Neural progenitor cell (in vitro differentiated cells): ENCODE results near the gene P2RX6. TPM values are rescaled to one million over a fixed set of nuclear protein-coding genes. Genes with fewer than 3 reads are reported as not detected.
"Not testable (repeated sequence)": the region's sequence is repeated elsewhere in the genome, so short reads cannot be mapped to it uniquely, and the experiment has no call there.

ENCODE experiments used
- DNase-seq: peaks from one replicate; pipeline ENCODE4 v3.0.0-alpha.2; 2016; ENCODE audit warnings: low spot score
- H2AFZ ChIP-seq: fragments of 200-600 bp; sonication (generic); replicated peaks from 2 replicates; pipeline ENCODE4 v1.6.1; 2016; ENCODE audit warnings: antibody characterized with exemption
- H3F3A ChIP-seq: fragments of 200-600 bp; sonication (generic); 2 replicates; pipeline ENCODE4 v1.6.1; 2016; ENCODE audit warnings: antibody characterized with exemption, low read depth
- H3K27ac ChIP-seq: fragments of 200-600 bp; sonication (generic); 2 replicates; pipeline ENCODE4 v1.5.1; 2016; ENCODE audit warnings: mild to moderate bottlenecking
- H3K27me3 ChIP-seq: fragments of 200-600 bp; sonication (generic); 2 replicates; pipeline ENCODE4 v1.6.1; 2016; ENCODE audit warnings: mild to moderate bottlenecking, moderate library complexity
- H3K36me3 ChIP-seq: fragments of 200-600 bp; sonication (generic); 2 replicates; pipeline ENCODE4 v1.5.1; 2016
- H3K4me1 ChIP-seq: fragments of 200-600 bp; sonication (generic); 2 replicates; pipeline ENCODE4 v1.6.1; 2016; ENCODE audit warnings: mixed run types
- H3K4me2 ChIP-seq: fragments of 200-600 bp; sonication (generic); 2 replicates; pipeline ENCODE4 v1.6.1; 2016
- H3K4me3 ChIP-seq: fragments of 200-600 bp; sonication (generic); 2 replicates; pipeline ENCODE4 v1.5.1; 2016
- H3K79me2 ChIP-seq: fragments of 200-600 bp; sonication (generic); 2 replicates; pipeline ENCODE4 v1.6.1; 2016; ENCODE audit warnings: low read depth
- H3K9ac ChIP-seq: fragments of 200-600 bp; sonication (generic); 2 replicates; pipeline ENCODE4 v1.6.1; 2016
- H3K9me3 ChIP-seq: fragments of 200-600 bp; sonication (generic); 2 replicates; pipeline ENCODE4 v1.5.1; 2016; ENCODE audit warnings: low read depth
- H4K20me1 ChIP-seq: fragments of 200-600 bp; sonication (generic); 2 replicates; pipeline ENCODE4 v1.6.1; 2016; ENCODE audit warnings: low read depth
- H3K27ac Mint-ChIP-seq: 3 replicates; pipeline ENCODE4 v1.8.0; 2021; ENCODE audit warnings: mixed read lengths
- H3K27me3 Mint-ChIP-seq: 2 replicates; pipeline ENCODE4 v1.8.0; 2022; ENCODE audit warnings: low read depth, mild to moderate bottlenecking, inconsistent platforms, moderate library complexity, mixed read lengths; ENCODE audit not compliant: insufficient read depth
- H3K36me3 Mint-ChIP-seq: 3 replicates; pipeline ENCODE4 v1.8.0; 2021; ENCODE audit warnings: mixed read lengths
- H3K4me1 Mint-ChIP-seq: 3 replicates; pipeline ENCODE4 v1.8.0; 2021; ENCODE audit warnings: mixed read lengths
- H3K4me3 Mint-ChIP-seq: 3 replicates; pipeline ENCODE4 v1.8.0; 2021; ENCODE audit warnings: mild to moderate bottlenecking, moderate library complexity, mixed read lengths
- H3K9me3 Mint-ChIP-seq: 3 replicates; pipeline ENCODE4 v1.8.0; 2020; ENCODE audit warnings: mixed read lengths
- CTCF ChIP-seq: fragments of 200-600 bp; sonication (generic); IDR thresholded peaks from 2 replicates; pipeline ENCODE4 v1.5.1; 2017; ENCODE audit warnings: antibody characterized with exemption, mild to moderate bottlenecking
- EZH2 ChIP-seq: fragments of 200-600 bp; sonication (generic); IDR thresholded peaks from 2 replicates; pipeline ENCODE4 v1.6.1; 2017; ENCODE audit warnings: antibody characterized with exemption, mild to moderate bottlenecking, moderate library complexity
- EZH2phosphoT487 ChIP-seq: fragments of 200-600 bp; sonication (generic); IDR thresholded peaks from 2 replicates; pipeline ENCODE4 v1.6.1; 2017; ENCODE audit warnings: antibody characterized with exemption
- total RNA-seq: library from RNA; depleted of rRNA; stranded (reverse); fragments of >200 nt; gene quantifications from 2 replicates; pipeline ENCODE4 v1.2.3, GENCODE V29; 2015; ENCODE audit warnings: low replicate concordance

Gene P2RX6
- total RNA-seq, 1 donor from 2014 or later, result 0.36 TPM

DNA sequence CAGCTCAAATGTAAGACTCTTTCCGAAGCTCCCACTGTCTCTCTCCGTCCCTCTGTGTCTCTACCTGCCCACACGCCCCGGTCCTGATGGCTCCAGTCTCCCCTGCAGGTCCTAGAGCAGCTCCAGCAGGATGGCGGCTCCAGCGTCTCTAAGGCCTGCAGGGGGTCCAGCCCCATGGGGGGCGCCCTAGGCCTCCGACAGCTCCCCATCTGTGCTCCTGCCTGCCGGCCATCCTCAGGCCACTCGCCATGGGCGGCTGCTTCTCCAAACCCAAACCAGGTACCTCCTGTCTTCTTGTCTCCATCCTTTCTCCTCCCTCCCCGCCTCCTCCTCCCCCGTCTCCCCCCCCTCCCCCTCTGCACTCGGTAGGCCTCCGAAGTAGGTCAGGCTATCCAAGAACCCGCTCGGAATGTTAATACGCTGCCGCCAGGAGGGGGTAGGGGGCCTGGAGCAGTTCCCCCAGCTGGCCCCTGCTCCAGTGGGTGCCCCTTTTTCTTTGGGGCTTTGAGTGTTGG is 47.2 kb upstream of the P2RX6 start:
- Mint-ChIP-seq H3K36me3 (no peaks in the 10 kb centered on the region), H3K27ac (no peak overlapping the region), H3K27me3 (peaks cover 24% of the 10 kb centered on the region), H3K4me3 (peak overlapping the region; percentile 43), H3K9me3 (no peaks in the 10 kb centered on the region), H3K4me1 (peaks cover 40% of the 10 kb centered on the region)
- Histone ChIP-seq H2AFZ (no peak overlapping the region), H3K4me1 (peaks cover 56% of the 10 kb centered on the region), H3K4me2 (peak overlapping the region; percentile 69), H3K9ac (no peak overlapping the region), H3F3A (peaks cover 68% of the 10 kb centered on the region), H3K27me3 (peaks cover 31% of the 10 kb centered on the region), H3K79me2 (no peaks in the 10 kb centered on the region), H3K9me3 (no peaks in the 10 kb centered on the region), H3K27ac (no peak overlapping the region), H3K36me3 (no peaks in the 10 kb centered on the region), H4K20me1 (peaks cover 8% of the 10 kb centered on the region), H3K4me3 (no peak overlapping the region)
- TF ChIP-seq EZH2 (no peak), CTCF (peak; percentile 28)
- DNase-seq, result peak; percentile 74

- H3K9me3 ChIP-seq, result no peaks in the 10 kb centered on the region
- TF ChIP-seq EZH2 (no peak), EZH2phosphoT487 (no peak), CTCF (no peak)
- DNase-seq, result no peak
- peaks cover 63% of the 10 kb centered on the region for H3K4me1 ChIP-seq
- Mint-ChIP-seq H3K9me3 (no peaks in the 10 kb centered on the region), H3K4me3 (no peak overlapping the region), H3K27ac (no peak overlapping the region), H3K36me3 (no peaks in the 10 kb centered on the region), H3K27me3 (peaks cover 23% of the 10 kb centered on the region), H3K4me1 (peaks cover 40% of the 10 kb centered on the region)
- H3K27ac ChIP-seq, result no peak overlapping the region
- no peak overlapping the region for H3K4me3 ChIP-seq
- H3K4me2 ChIP-seq, result peak overlapping the region; percentile 69
- H4K20me1 ChIP-seq, result peaks cover 8% of the 10 kb centered on the region
- peaks cover 70% of the 10 kb centered on the region for H3F3A ChIP-seq
- no peaks in the 10 kb centered on the region for H3K36me3 ChIP-seq
- no peak overlapping the region for H3K9ac ChIP-seq
- peaks cover 25% of the 10 kb centered on the region for H3K27me3 ChIP-seq
- no peaks in the 10 kb centered on the region for H3K79me2 ChIP-seq
- H2AFZ ChIP-seq, result no peak overlapping the region
Observed at GRCh38 chr22:20968281-20968977, 46.5 kb upstream of the P2RX6 start.

- Histone ChIP-seq H2AFZ (no peak overlapping the region), H3K79me2 (no peaks in the 10 kb centered on the region), H3K4me1 (peaks cover 56% of the 10 kb centered on the region), H3K36me3 (no peaks in the 10 kb centered on the region), H3K27me3 (no peaks in the 10 kb centered on the region), H3K9ac (no peak overlapping the region), H3K9me3 (no peaks in the 10 kb centered on the region), H3K27ac (peak overlapping the region; percentile 66), H4K20me1 (peaks cover 8% of the 10 kb centered on the region), H3K4me3 (no peak overlapping the region), H3K4me2 (peak overlapping the region; percentile 75), H3F3A (peaks cover 60% of the 10 kb centered on the region)
- Mint-ChIP-seq H3K9me3 (no peaks in the 10 kb centered on the region), H3K4me3 (peak overlapping the region; percentile 35), H3K27ac (peak overlapping the region; percentile 23), H3K36me3 (no peaks in the 10 kb centered on the region), H3K27me3 (peaks cover 15% of the 10 kb centered on the region), H3K4me1 (peaks cover 34% of the 10 kb centered on the region)
- no peak for TF ChIP-seq CTCF
- TF ChIP-seq EZH2phosphoT487, result no peak
- TF ChIP-seq EZH2, result no peak
- DNase-seq, result peak; percentile 81
Observed at GRCh38 chr22:20970939-20971657, 43.9 kb upstream of the P2RX6 start.

GRCh38 chr22:20972014-20972694 is 42.8 kb upstream of the P2RX6 start:
- not testable (repeated sequence) for H3K27ac Mint-ChIP-seq, H4K20me1 ChIP-seq, H3K9ac ChIP-seq, H3K36me3 ChIP-seq, H2AFZ ChIP-seq, H3K79me2 ChIP-seq, H3K4me3 ChIP-seq, H3K36me3 Mint-ChIP-seq, H3K27me3 ChIP-seq, H3K9me3 ChIP-seq, DNase-seq, H3K9me3 Mint-ChIP-seq
- Histone ChIP-seq H3F3A (peaks cover 55% of the 10 kb centered on the region), H3K27ac (peak overlapping the region; percentile 66), H3K4me1 (peaks cover 52% of the 10 kb centered on the region), H3K4me2 (peak overlapping the region; percentile 75)
- Mint-ChIP-seq H3K4me1 (peaks cover 34% of the 10 kb centered on the region), H3K27me3 (peaks cover 18% of the 10 kb centered on the region), H3K4me3 (peak overlapping the region; percentile 53)
